HG03175 (cell line): ENCODE data around the gene NKAIN2.
"Not testable (repeated sequence)": the region's sequence is repeated elsewhere in the genome, so short reads cannot be mapped to it uniquely, and the experiment has no call there.

Source experiments
- ATAC-seq: cut with Tn5 transposase; IDR thresholded peaks from one replicate; pipeline ENCODE4 v1.9.1; 2021; ENCODE audit warnings: mild to moderate bottlenecking, moderate library complexity; ENCODE audit not compliant: unreplicated experiment

Gene NKAIN2

GRCh38 chr6:124737804-124738203 lies 934.1 kb downstream of the NKAIN2 start:
- ATAC-seq, result not testable (repeated sequence)

GRCh38 chr6:124738482-124738881 lies 934.8 kb downstream of the NKAIN2 start:
- ATAC-seq, result no peak

GRCh38 chr6:124741341-124741740 lies 937.7 kb downstream of the NKAIN2 start:
- ATAC-seq, result no peak

GRCh38 chr6:124742971-124743370 lies 939.3 kb downstream of the NKAIN2 start:
- ATAC-seq, result no peak

GRCh38 chr6:124743420-124743819 lies 939.8 kb downstream of the NKAIN2 start:
- no peak for ATAC-seq

- no peak for ATAC-seq
Observed at GRCh38 chr6:124747349-124747748, 943.7 kb downstream of the NKAIN2 start.

- ATAC-seq, result no peak
Observed at GRCh38 chr6:124748778-124749177, 945.1 kb downstream of the NKAIN2 start.

GRCh38 chr6:124753001-124753400 lies 949.3 kb downstream of the NKAIN2 start:
- ATAC-seq, result no peak

- no peak for ATAC-seq
Observed at GRCh38 chr6:124753562-124754105, 950.0 kb downstream of the NKAIN2 start.

GRCh38 chr6:124755321-124755720 lies 951.7 kb downstream of the NKAIN2 start:
- no peak for ATAC-seq

- no peak for ATAC-seq
Observed at GRCh38 chr6:124757560-124757959, 953.9 kb downstream of the NKAIN2 start.

- no peak for ATAC-seq
Observed at GRCh38 chr6:124758663-124759062, 955.0 kb downstream of the NKAIN2 start.

GRCh38 chr6:124765280-124765679 lies 961.6 kb downstream of the NKAIN2 start:
- no peak for ATAC-seq

GRCh38 chr6:124768224-124768623 lies 964.6 kb downstream of the NKAIN2 start:
- no peak for ATAC-seq

- ATAC-seq, result no peak
Observed at GRCh38 chr6:124769811-124770544, 966.3 kb downstream of the NKAIN2 start.

GRCh38 chr6:124770784-124771183 lies 967.1 kb downstream of the NKAIN2 start:
- no peak for ATAC-seq

- ATAC-seq, result no peak
Observed at GRCh38 chr6:124772733-124773319, 969.2 kb downstream of the NKAIN2 start.

GRCh38 chr6:124775121-124775520 lies 971.5 kb downstream of the NKAIN2 start:
- ATAC-seq, result no peak

GRCh38 chr6:124777863-124778262 lies 974.2 kb downstream of the NKAIN2 start:
- no peak for ATAC-seq

- no peak for ATAC-seq
Observed at GRCh38 chr6:124780623-124781022, 977.0 kb downstream of the NKAIN2 start.

- no peak for ATAC-seq
Observed at GRCh38 chr6:124783344-124783743, 979.7 kb downstream of the NKAIN2 start.

GRCh38 chr6:124791156-124791555 lies 987.5 kb downstream of the NKAIN2 start:
- ATAC-seq, result no peak
